OCI-LY1 (cell line): ENCODE results near the gene NISCH.

Experiments used
- EZH2 ChIP-seq: fragments of 200-600 bp; sonication (generic), shearing (Covaris generic); IDR thresholded peaks from 2 replicates; pipeline ENCODE4 v1.8.0; 2017; ENCODE audit warnings: borderline replicate concordance, mixed run types, mild to moderate bottlenecking, antibody characterized with exemption, low read length, moderate library complexity, mixed read lengths
- TF ChIP-seq, protein P1 (sequence below): fragments of 200-600 bp; sonication (generic), shearing (Covaris generic); IDR thresholded peaks from 2 replicates; pipeline ENCODE4 v1.5.1; 2017; ENCODE audit warnings: mild to moderate bottlenecking, antibody characterized with exemption, low read length, moderate library complexity, mixed read lengths

DNA sequence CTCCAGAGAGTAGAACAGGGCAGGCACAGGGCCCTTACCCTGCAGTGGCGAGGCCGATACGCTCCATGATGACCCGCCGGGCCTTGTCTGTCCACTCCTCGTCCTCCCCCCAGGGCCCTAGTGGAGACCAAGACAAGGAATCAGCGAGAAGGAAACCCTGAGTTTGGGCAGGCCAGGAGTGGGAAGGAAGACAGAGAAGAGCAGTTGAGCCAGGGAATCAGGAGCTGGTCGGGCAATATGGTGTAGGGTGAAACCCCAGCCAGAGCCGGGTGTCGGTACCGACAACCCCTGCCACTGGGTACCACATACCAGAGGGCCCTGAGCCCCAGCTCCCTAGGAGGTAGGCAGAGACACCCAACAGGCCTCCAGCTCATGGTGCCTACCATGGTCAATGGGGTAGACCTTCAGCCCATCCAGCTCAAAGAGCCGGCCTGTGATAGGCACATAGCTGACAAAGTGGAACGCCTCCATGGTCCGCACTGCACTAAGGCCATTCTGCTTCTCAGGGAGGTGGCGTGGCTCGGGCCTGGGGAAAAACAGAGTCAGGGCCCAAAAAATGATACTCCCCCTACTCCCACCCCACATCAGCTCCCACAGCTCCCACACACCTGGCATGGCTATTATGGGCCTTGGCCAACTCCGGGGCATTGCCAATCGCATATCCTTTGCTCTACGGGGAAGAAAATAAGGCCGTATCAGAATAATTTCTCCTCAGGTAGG is 48.5 kb upstream of the NISCH start:
- TF ChIP-seq, protein P1, sequence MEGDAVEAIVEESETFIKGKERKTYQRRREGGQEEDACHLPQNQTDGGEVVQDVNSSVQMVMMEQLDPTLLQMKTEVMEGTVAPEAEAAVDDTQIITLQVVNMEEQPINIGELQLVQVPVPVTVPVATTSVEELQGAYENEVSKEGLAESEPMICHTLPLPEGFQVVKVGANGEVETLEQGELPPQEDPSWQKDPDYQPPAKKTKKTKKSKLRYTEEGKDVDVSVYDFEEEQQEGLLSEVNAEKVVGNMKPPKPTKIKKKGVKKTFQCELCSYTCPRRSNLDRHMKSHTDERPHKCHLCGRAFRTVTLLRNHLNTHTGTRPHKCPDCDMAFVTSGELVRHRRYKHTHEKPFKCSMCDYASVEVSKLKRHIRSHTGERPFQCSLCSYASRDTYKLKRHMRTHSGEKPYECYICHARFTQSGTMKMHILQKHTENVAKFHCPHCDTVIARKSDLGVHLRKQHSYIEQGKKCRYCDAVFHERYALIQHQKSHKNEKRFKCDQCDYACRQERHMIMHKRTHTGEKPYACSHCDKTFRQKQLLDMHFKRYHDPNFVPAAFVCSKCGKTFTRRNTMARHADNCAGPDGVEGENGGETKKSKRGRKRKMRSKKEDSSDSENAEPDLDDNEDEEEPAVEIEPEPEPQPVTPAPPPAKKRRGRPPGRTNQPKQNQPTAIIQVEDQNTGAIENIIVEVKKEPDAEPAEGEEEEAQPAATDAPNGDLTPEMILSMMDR, result no peak
- TF ChIP-seq EZH2, result no peak
